Astrocyte (in vitro differentiated cells and primary cell): ENCODE measurements around the gene EFTUD2. TPM values are rescaled to one million over a fixed set of nuclear protein-coding genes. Genes with fewer than 3 reads are reported as not detected.

Source experiments
- DNase-seq: peaks from one replicate; pipeline ENCODE4 v3.0.0-alpha.2; 2010; ENCODE audit warnings: low read depth
- FAIRE-seq: peaks from 2 replicates; lab custom pipeline; 2011; peaks lifted over from hg19 to GRCh38; lab: Jason Lieb, UNC
- H2AFZ ChIP-seq: 2 replicates; pipeline ENCODE4 v1.6.0; 2012; ENCODE audit warnings: low read depth, low read length, inconsistent platforms
- H3K27ac ChIP-seq: 2 replicates; pipeline ENCODE4 v1.5.1; 2011; ENCODE audit warnings: low read depth, low read length, inconsistent platforms
- H3K27me3 ChIP-seq: 2 replicates; pipeline ENCODE4 v1.6.0; 2011; ENCODE audit warnings: low read length, inconsistent platforms; ENCODE audit not compliant: insufficient read depth
- H3K36me3 ChIP-seq: 2 replicates; pipeline ENCODE4 v1.5.1; 2011; ENCODE audit warnings: low read length, inconsistent platforms; ENCODE audit not compliant: insufficient read depth
- H3K4me1 ChIP-seq: 2 replicates; pipeline ENCODE4 v1.5.1; 2011; ENCODE audit warnings: low read length, inconsistent platforms; ENCODE audit not compliant: insufficient read depth
- H3K4me2 ChIP-seq: 2 replicates; pipeline ENCODE4 v1.6.0; 2012; ENCODE audit warnings: low read length, inconsistent platforms
- H3K4me3 ChIP-seq: 2 replicates; pipeline ENCODE4 v1.5.1; 2011; ENCODE audit warnings: low read depth, mild to moderate bottlenecking, low read length, inconsistent platforms; ENCODE audit not compliant: insufficient read depth
- H3K79me2 ChIP-seq: 2 replicates; pipeline ENCODE4 v1.6.0; 2012; ENCODE audit warnings: mild to moderate bottlenecking, low read length, inconsistent platforms; ENCODE audit not compliant: insufficient read depth
- H3K9ac ChIP-seq: 2 replicates; pipeline ENCODE4 v1.6.0; 2012; ENCODE audit warnings: mild to moderate bottlenecking, low read length, inconsistent platforms
- H3K9me3 ChIP-seq: 2 replicates; pipeline ENCODE4 v1.5.1; 2012; ENCODE audit warnings: low read depth, mild to moderate bottlenecking, low read length, inconsistent platforms; ENCODE audit not compliant: insufficient read depth
- H4K20me1 ChIP-seq: 2 replicates; pipeline ENCODE4 v1.6.0; 2012; ENCODE audit warnings: low read length, inconsistent platforms; ENCODE audit not compliant: insufficient read depth
- H3K27ac Mint-ChIP-seq: one replicate; pipeline ENCODE4 v1.8.0; 2021; ENCODE audit warnings: mild to moderate bottlenecking, mixed read lengths; ENCODE audit not compliant: unreplicated experiment
- H3K27me3 Mint-ChIP-seq: one replicate; pipeline ENCODE4 v1.8.0; 2021; ENCODE audit warnings: low read depth, mixed read lengths; ENCODE audit not compliant: unreplicated experiment
- H3K36me3 Mint-ChIP-seq: one replicate; pipeline ENCODE4 v1.8.0; 2021; ENCODE audit warnings: low read depth, mixed read lengths; ENCODE audit not compliant: unreplicated experiment
- H3K4me1 Mint-ChIP-seq: one replicate; pipeline ENCODE4 v1.8.0; 2021; ENCODE audit warnings: low read depth, mixed read lengths; ENCODE audit not compliant: unreplicated experiment
- H3K4me3 Mint-ChIP-seq: one replicate; pipeline ENCODE4 v1.8.0; 2021; ENCODE audit warnings: mild to moderate bottlenecking, moderate library complexity, mixed read lengths; ENCODE audit not compliant: unreplicated experiment
- H3K9me3 Mint-ChIP-seq: one replicate; pipeline ENCODE4 v1.8.0; 2021; ENCODE audit warnings: mild to moderate bottlenecking, mixed read lengths; ENCODE audit not compliant: unreplicated experiment
- CTCF ChIP-seq: IDR thresholded peaks from 2 replicates; pipeline ENCODE4 v1.5.1; 2011; ENCODE audit warnings: low read depth, mild to moderate bottlenecking, inconsistent platforms, low read length, moderate library complexity; ENCODE audit not compliant: insufficient read depth
- EZH2 ChIP-seq: IDR thresholded peaks from 2 replicates; pipeline ENCODE4 v1.6.1; 2012; ENCODE audit warnings: mild to moderate bottlenecking, low read length, inconsistent platforms; ENCODE audit not compliant: insufficient read depth
- total RNA-seq: library from RNA; stranded (reverse); gene quantifications from 2 replicates; pipeline ENCODE4 v1.2.1, GENCODE V29; 2021

The EFTUD2 gene
- total RNA-seq, 1 donor from 2014 or later = 129 TPM

- Histone ChIP-seq H3K36me3 (peaks cover 3% of the 10 kb centered on the region), H4K20me1 (no peaks in the 10 kb centered on the region), H3K9ac (no peak overlapping the region), H3K79me2 (peaks cover 53% of the 10 kb centered on the region), H3K4me3 (no peak overlapping the region), H2AFZ (no peak overlapping the region), H3K4me2 (no peak overlapping the region), H3K27ac (no peak overlapping the region), H3K27me3 (no peaks in the 10 kb centered on the region), H3K4me1 (no peaks in the 10 kb centered on the region), H3K9me3 (no peaks in the 10 kb centered on the region)
- Mint-ChIP-seq H3K27me3 (peaks cover 6% of the 10 kb centered on the region), H3K4me3 (no peak overlapping the region), H3K36me3 (no peaks in the 10 kb centered on the region), H3K9me3 (peaks cover 4% of the 10 kb centered on the region), H3K4me1 (peaks cover 2% of the 10 kb centered on the region), H3K27ac (no peak overlapping the region)
- DNase-seq (no peak), FAIRE-seq (no peak)
- no peak for TF ChIP-seq EZH2
- TF ChIP-seq CTCF = no peak
These were observed 35.9 kb upstream of the EFTUD2 start for GRCh38 chr17:44935116-44935515.

GRCh38 chr17:44934745-44935105 lies 35.5 kb upstream of the EFTUD2 start:
- H3K4me2 ChIP-seq = no peak overlapping the region
- H3K36me3 ChIP-seq = peaks cover 3% of the 10 kb centered on the region
- no peaks in the 10 kb centered on the region for H3K9me3 ChIP-seq
- FAIRE-seq (no peak), DNase-seq (no peak)
- no peak overlapping the region for H3K27ac ChIP-seq
- Mint-ChIP-seq H3K27me3 (peaks cover 6% of the 10 kb centered on the region), H3K27ac (no peak overlapping the region), H3K4me3 (no peak overlapping the region), H3K9me3 (peaks cover 1% of the 10 kb centered on the region), H3K36me3 (no peaks in the 10 kb centered on the region), H3K4me1 (no peaks in the 10 kb centered on the region)
- H3K27me3 ChIP-seq = no peaks in the 10 kb centered on the region
- peaks cover 49% of the 10 kb centered on the region for H3K79me2 ChIP-seq
- H3K9ac ChIP-seq = no peak overlapping the region
- H3K4me1 ChIP-seq = no peaks in the 10 kb centered on the region
- no peak for TF ChIP-seq CTCF
- no peak for TF ChIP-seq EZH2
- no peak overlapping the region for H3K4me3 ChIP-seq
- no peak overlapping the region for H2AFZ ChIP-seq
- no peaks in the 10 kb centered on the region for H4K20me1 ChIP-seq

GRCh38 chr17:44933824-44934744 lies 34.8 kb upstream of the EFTUD2 start:
- H3K9me3 ChIP-seq = no peaks in the 10 kb centered on the region
- peaks cover 42% of the 10 kb centered on the region for H3K79me2 ChIP-seq
- Mint-ChIP-seq H3K36me3 (no peaks in the 10 kb centered on the region), H3K4me3 (no peak overlapping the region), H3K9me3 (peaks cover 1% of the 10 kb centered on the region), H3K27ac (no peak overlapping the region), H3K27me3 (peaks cover 6% of the 10 kb centered on the region), H3K4me1 (no peaks in the 10 kb centered on the region)
- DNase-seq (no peak), FAIRE-seq (no peak)
- no peak overlapping the region for H2AFZ ChIP-seq
- H3K9ac ChIP-seq = no peak overlapping the region
- no peaks in the 10 kb centered on the region for H3K4me1 ChIP-seq
- H4K20me1 ChIP-seq = no peaks in the 10 kb centered on the region
- H3K4me2 ChIP-seq = no peak overlapping the region
- H3K4me3 ChIP-seq = no peak overlapping the region
- no peaks in the 10 kb centered on the region for H3K27me3 ChIP-seq
- TF ChIP-seq EZH2 (no peak), CTCF (no peak)
- H3K36me3 ChIP-seq = peaks cover 5% of the 10 kb centered on the region
- H3K27ac ChIP-seq = no peak overlapping the region
